ENCODE results near the gene ITGA1. TPM values are rescaled to one million over a fixed set of nuclear protein-coding genes. Genes with fewer than 3 reads are reported as not detected.

The ITGA1 gene
- total RNA-seq, 2 experiments from 2014 or later = 2.6 to 3.2 TPM

DNA sequence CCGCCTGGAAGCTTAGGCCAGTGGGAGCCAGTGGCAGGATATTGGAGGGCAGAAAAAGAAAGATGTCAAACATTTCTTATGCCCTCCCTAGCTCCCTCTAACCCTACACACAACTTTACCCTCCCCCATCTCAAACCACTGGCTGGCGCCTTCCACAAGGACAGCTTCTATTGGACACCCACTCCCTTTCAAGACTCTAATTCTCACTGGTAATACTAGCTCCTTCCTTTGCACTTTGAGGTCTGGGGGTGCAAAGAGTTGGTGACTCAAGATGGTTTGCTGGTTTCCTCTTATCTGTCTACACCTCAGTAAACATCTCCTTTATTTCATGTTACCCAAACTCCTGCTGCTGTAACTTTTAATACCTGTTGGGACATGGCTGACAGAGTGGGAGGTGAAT, 11.6 kb upstream of the ITGA1 start:
- ChIA-PET POLR2A (no interaction called here), CTCF (interaction anchor here (1.0 to 2.6 kb wide), 6 partner anchors 11 to 48 kb away, joined by 3 to 10 read pairs (median 4); no protein-coding TSS in a partner anchor)
- Mint-ChIP-seq H3K27ac (peak overlapping the region; percentile 83), H3K9me3 (peaks cover 4% of the 10 kb centered on the region), H3K36me3 (ENCODE audit: low read depth) (peaks cover 4% of the 10 kb centered on the region), H3K27me3 (peaks cover 7% of the 10 kb centered on the region), H3K4me1 (peaks cover 47% of the 10 kb centered on the region), H3K4me3 (peak overlapping the region; percentile 30)
- peak; percentile 40 for DNase-seq

GRCh38 chr5:52777186-52777585, 10.5 kb upstream of the ITGA1 start:
- peaks cover 4% of the 10 kb centered on the region for H3K36me3 Mint-ChIP-seq (ENCODE audit: low read depth)
- H3K4me3 Mint-ChIP-seq = no peak overlapping the region
- ChIA-PET POLR2A (no interaction called here), CTCF (no interaction called here)
- DNase-seq = no peak
- H3K9me3 Mint-ChIP-seq = peaks cover 4% of the 10 kb centered on the region
- H3K4me1 Mint-ChIP-seq = peaks cover 37% of the 10 kb centered on the region
- H3K27me3 Mint-ChIP-seq = peaks cover 7% of the 10 kb centered on the region
- H3K27ac Mint-ChIP-seq = no peak overlapping the region

DNA sequence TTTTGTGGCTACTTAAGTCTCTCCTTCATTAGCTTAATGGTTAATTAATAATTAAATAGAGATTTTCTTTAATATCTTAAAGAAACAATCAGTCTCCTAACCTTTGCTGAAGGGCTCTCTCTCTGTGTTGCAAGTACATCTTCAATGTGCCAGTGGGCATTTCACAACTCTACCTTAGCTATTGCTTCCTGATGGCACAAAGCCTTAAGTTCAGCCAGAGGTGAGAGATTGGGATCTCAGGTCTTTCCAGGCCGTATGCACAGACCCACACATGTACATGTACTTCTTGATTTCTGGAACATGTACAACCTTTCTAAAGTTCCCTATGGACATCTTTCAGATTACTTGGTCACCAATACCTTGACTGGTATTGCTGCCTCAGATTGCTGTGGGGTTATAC, 8.9 kb upstream of the ITGA1 start:
- ChIA-PET CTCF (interaction anchor here (0.9 kb wide), 1 partner anchor 21 kb away, joined by 4 read pairs; no protein-coding TSS in a partner anchor), POLR2A (no interaction called here)
- Mint-ChIP-seq H3K36me3 (ENCODE audit: low read depth) (peaks cover 4% of the 10 kb centered on the region), H3K4me3 (no peak overlapping the region), H3K27me3 (peaks cover 9% of the 10 kb centered on the region), H3K27ac (no peak overlapping the region), H3K4me1 (peaks cover 22% of the 10 kb centered on the region), H3K9me3 (peaks cover 4% of the 10 kb centered on the region)
- DNase-seq = no peak

- no peak overlapping the region for H3K27ac Mint-ChIP-seq
- peaks cover 4% of the 10 kb centered on the region for H3K36me3 Mint-ChIP-seq (ENCODE audit: low read depth)
- H3K9me3 Mint-ChIP-seq = peaks cover 4% of the 10 kb centered on the region
- ChIA-PET POLR2A (no interaction called here), CTCF (interaction anchor here (0.9 kb wide), 1 partner anchor 20 kb away, joined by 4 read pairs; no protein-coding TSS in a partner anchor)
- H3K27me3 Mint-ChIP-seq = peaks cover 5% of the 10 kb centered on the region
- H3K4me3 Mint-ChIP-seq = no peak overlapping the region
- no peak for DNase-seq
- H3K4me1 Mint-ChIP-seq = peaks cover 17% of the 10 kb centered on the region
Measured at GRCh38 chr5:52779213-52779612, 8.5 kb upstream of the ITGA1 start.

DNA sequence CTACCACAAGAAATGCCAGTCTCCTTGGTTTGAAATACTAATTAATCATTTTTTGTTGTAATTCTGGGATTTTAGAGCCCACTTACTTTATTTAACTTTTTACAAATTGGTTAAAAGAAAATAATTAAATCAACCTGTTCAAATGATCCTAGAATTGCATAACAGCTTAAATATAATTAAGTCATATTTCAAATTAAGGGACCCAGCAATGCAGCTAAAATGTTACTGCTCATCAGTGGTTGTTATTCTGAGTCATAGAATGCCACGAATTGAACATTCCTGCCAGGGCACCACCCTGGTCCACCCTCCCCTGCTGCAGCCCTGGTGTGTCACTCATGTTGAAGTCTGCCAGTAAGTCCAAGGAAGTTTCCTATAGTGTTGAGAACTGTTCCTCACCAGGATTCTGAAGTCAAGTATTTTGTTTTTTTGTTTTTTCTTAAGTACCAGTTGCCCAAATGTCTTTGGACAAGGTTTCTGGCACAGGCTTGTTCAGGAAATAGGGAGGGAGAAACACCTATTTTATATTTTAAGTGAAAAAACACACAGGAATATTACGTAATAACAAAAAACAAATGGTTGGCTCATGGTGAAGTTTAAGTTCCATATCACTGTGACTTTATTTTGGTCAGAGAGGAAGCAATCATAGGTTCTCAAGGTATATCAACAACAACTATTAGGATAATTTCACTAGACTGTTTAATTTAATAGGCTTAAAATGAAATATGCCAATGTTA, 4.3 kb upstream of the ITGA1 start:
- Mint-ChIP-seq H3K4me1 (peaks cover 14% of the 10 kb centered on the region), H3K36me3 (ENCODE audit: low read depth) (no peaks in the 10 kb centered on the region), H3K27ac (no peak overlapping the region), H3K4me3 (no peak overlapping the region), H3K9me3 (no peaks in the 10 kb centered on the region), H3K27me3 (peaks cover 16% of the 10 kb centered on the region)
- ChIA-PET CTCF (no interaction called here), POLR2A (no interaction called here)
- no peak for DNase-seq

DNA sequence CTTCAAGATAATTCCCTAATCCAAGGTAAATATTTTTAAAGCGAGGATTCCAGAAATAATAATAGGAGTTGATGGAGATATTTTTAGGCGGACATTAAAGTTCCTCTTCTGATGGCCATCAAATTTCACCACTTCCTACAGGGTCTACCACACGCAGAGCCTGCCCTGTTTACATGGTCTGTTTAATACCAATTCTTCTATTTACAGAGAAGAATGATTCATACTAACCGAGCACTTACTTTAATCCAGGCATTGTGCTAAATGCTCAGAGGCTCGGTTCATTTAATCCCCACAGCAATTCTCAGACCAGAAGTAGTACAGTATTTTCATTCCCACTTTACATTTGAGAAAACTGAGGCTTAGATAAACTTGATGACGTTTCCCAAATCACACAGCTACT, 3.0 kb upstream of the ITGA1 start:
- no peaks in the 10 kb centered on the region for H3K9me3 Mint-ChIP-seq
- ChIA-PET POLR2A (no interaction called here), CTCF (no interaction called here)
- H3K27ac Mint-ChIP-seq = no peak overlapping the region
- no peak for DNase-seq
- peaks cover 26% of the 10 kb centered on the region for H3K27me3 Mint-ChIP-seq
- no peak overlapping the region for H3K4me3 Mint-ChIP-seq
- no peaks in the 10 kb centered on the region for H3K36me3 Mint-ChIP-seq (ENCODE audit: low read depth)
- H3K4me1 Mint-ChIP-seq = peaks cover 19% of the 10 kb centered on the region

- ChIA-PET POLR2A (interaction anchor here (0.6 kb wide), 1 partner anchor 84 kb away, joined by 4 read pairs; no protein-coding TSS in a partner anchor), CTCF (interaction anchor here (1.6 to 2.1 kb wide), 2 partner anchors 13 to 129 kb away, joined by 5 to 8 read pairs; no protein-coding TSS in a partner anchor)
- Mint-ChIP-seq H3K4me1 (peaks cover 19% of the 10 kb centered on the region), H3K9me3 (no peaks in the 10 kb centered on the region), H3K36me3 (ENCODE audit: low read depth) (peaks cover 3% of the 10 kb centered on the region), H3K27me3 (peaks cover 32% of the 10 kb centered on the region), H3K27ac (no peak overlapping the region), H3K4me3 (no peak overlapping the region)
- DNase-seq = no peak
Measured at GRCh38 chr5:52786391-52786790, 1.3 kb upstream of the ITGA1 start.

GRCh38 chr5:52786949-52787599, 642 bp upstream of the ITGA1 start:
- Mint-ChIP-seq H3K36me3 (ENCODE audit: low read depth) (peaks cover 3% of the 10 kb centered on the region), H3K27me3 (peaks cover 32% of the 10 kb centered on the region), H3K4me1 (peaks cover 19% of the 10 kb centered on the region), H3K9me3 (no peaks in the 10 kb centered on the region), H3K4me3 (peak overlapping the region; percentile 81), H3K27ac (peak overlapping the region; percentile 6)
- POLR2A ChIA-PET = interaction anchor here (0.6 kb wide), 1 partner anchor 84 kb away, joined by 4 read pairs; no protein-coding TSS in a partner anchor
- peak; percentile 42 for DNase-seq
- CTCF ChIA-PET = interaction anchor here (1.6 to 2.1 kb wide), 2 partner anchors 12 to 128 kb away, joined by 5 to 8 read pairs; no protein-coding TSS in a partner anchor

GRCh38 chr5:52788505-52788821, 747 bp downstream of the ITGA1 start:
- H3K27me3 Mint-ChIP-seq = peaks cover 30% of the 10 kb centered on the region
- no peaks in the 10 kb centered on the region for H3K9me3 Mint-ChIP-seq
- peaks cover 19% of the 10 kb centered on the region for H3K4me1 Mint-ChIP-seq

GRCh38 chr5:52789378-52789777, 1.7 kb downstream of the ITGA1 start:
- Mint-ChIP-seq H3K27me3 (peaks cover 30% of the 10 kb centered on the region), H3K27ac (no peak overlapping the region), H3K36me3 (ENCODE audit: low read depth) (peaks cover 3% of the 10 kb centered on the region), H3K4me3 (no peak overlapping the region), H3K4me1 (peaks cover 19% of the 10 kb centered on the region), H3K9me3 (no peaks in the 10 kb centered on the region)
- CTCF ChIA-PET = interaction anchor here (0.9 to 1.5 kb wide), 3 partner anchors 10 to 50 kb away, joined by 3 to 5 read pairs (median 4); no protein-coding TSS in a partner anchor
- POLR2A ChIA-PET = no interaction called here
- DNase-seq = no peak

More at GRCh38 chr5:52788505-52788821, 747 bp downstream of the ITGA1 start:
- Mint-ChIP-seq H3K27ac (no peak overlapping the region), H3K36me3 (ENCODE audit: low read depth) (peaks cover 3% of the 10 kb centered on the region), H3K4me3 (peak overlapping the region; percentile 81)
- DNase-seq = no peak
- CTCF ChIA-PET = interaction anchor here (2.1 kb wide), 1 partner anchor 11 kb away, joined by 8 read pairs; no protein-coding TSS in a partner anchor
- POLR2A ChIA-PET = no interaction called here

GRCh38 chr5:52789851-52790250, 2.1 kb downstream of the ITGA1 start:
- H3K36me3 Mint-ChIP-seq (ENCODE audit: low read depth) = peaks cover 3% of the 10 kb centered on the region
- no peak overlapping the region for H3K27ac Mint-ChIP-seq
- H3K27me3 Mint-ChIP-seq = peaks cover 30% of the 10 kb centered on the region
- H3K9me3 Mint-ChIP-seq = no peaks in the 10 kb centered on the region
- peaks cover 19% of the 10 kb centered on the region for H3K4me1 Mint-ChIP-seq
- H3K4me3 Mint-ChIP-seq = no peak overlapping the region
- CTCF ChIA-PET = interaction anchor here (0.9 to 1.5 kb wide), 3 partner anchors 9 to 51 kb away, joined by 3 to 5 read pairs (median 4); no protein-coding TSS in a partner anchor
- no peak for DNase-seq
- POLR2A ChIA-PET = no interaction called here

GRCh38 chr5:52791366-52791765, 3.6 kb downstream of the ITGA1 start:
- ChIA-PET CTCF (no interaction called here), POLR2A (no interaction called here)
- Mint-ChIP-seq H3K4me3 (no peak overlapping the region), H3K27me3 (peaks cover 27% of the 10 kb centered on the region), H3K9me3 (no peaks in the 10 kb centered on the region), H3K4me1 (peaks cover 19% of the 10 kb centered on the region), H3K36me3 (ENCODE audit: low read depth) (peaks cover 3% of the 10 kb centered on the region), H3K27ac (no peak overlapping the region)
- no peak for DNase-seq

DNA sequence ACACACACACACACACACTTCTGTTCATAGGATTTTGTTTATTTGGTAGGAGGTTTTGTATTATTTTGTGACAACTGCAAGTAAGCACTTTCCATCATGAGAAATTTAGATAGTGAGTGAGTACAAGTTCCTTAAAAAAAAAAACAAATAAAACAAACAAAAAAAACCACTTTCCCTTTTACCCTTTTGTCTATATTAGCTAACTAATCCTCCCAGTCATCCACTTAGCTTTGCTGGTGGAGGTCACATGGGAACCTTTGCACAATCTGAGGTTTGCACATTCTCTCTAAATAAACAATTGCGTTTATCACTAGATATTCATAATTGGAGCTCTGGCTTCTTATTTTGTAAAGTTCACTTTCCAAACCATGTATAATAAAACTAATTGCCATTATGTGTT, 6.8 kb downstream of the ITGA1 start:
- ChIA-PET CTCF (no interaction called here), POLR2A (interaction anchor here (0.6 kb wide), 1 partner anchor 40 kb away, joined by 4 read pairs; no protein-coding TSS in a partner anchor)
- DNase-seq = no peak
- Mint-ChIP-seq H3K4me1 (peaks cover 20% of the 10 kb centered on the region), H3K27ac (no peak overlapping the region), H3K27me3 (peaks cover 10% of the 10 kb centered on the region), H3K36me3 (ENCODE audit: low read depth) (peaks cover 3% of the 10 kb centered on the region), H3K9me3 (no peaks in the 10 kb centered on the region), H3K4me3 (no peak overlapping the region)

Measured in activated CD4-positive, alpha-beta T cell treated with anti-CD3 and anti-CD28 coated beads, Interleukin-2, amount 10 ng/mL, durations not matched to agents 7 days and 5 days (primary cell).